HG03558 (cell line): ENCODE results near the gene PLBD1.

Experiments used
- ATAC-seq: cut with Tn5 transposase; IDR thresholded peaks from one replicate; pipeline ENCODE4 v1.9.1; 2021; ENCODE audit warnings: moderate number of reproducible peaks; ENCODE audit not compliant: unreplicated experiment; ENCODE audit errors: extremely low read depth

PLBD1 gene

DNA sequence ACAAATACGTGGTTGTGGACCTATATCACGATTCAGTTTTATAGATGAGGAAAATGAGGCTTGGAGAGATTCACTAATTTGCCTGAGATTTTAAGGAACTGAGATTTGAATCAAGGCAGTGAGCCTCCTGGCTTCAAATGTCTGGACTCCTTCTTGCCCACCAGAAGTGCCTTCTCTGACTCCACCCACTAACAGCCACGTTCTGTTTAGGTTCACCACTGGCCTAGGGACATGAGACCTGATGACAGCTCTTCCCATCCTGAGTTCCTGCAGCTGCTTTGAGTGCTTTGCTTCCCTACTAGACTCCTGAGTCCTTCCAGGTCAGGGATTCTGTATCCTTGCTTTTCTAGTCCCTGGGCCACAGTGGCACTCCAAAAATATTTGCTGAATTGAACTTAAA lies 57.1 kb downstream of the PLBD1 start:
- ATAC-seq: no peak

DNA sequence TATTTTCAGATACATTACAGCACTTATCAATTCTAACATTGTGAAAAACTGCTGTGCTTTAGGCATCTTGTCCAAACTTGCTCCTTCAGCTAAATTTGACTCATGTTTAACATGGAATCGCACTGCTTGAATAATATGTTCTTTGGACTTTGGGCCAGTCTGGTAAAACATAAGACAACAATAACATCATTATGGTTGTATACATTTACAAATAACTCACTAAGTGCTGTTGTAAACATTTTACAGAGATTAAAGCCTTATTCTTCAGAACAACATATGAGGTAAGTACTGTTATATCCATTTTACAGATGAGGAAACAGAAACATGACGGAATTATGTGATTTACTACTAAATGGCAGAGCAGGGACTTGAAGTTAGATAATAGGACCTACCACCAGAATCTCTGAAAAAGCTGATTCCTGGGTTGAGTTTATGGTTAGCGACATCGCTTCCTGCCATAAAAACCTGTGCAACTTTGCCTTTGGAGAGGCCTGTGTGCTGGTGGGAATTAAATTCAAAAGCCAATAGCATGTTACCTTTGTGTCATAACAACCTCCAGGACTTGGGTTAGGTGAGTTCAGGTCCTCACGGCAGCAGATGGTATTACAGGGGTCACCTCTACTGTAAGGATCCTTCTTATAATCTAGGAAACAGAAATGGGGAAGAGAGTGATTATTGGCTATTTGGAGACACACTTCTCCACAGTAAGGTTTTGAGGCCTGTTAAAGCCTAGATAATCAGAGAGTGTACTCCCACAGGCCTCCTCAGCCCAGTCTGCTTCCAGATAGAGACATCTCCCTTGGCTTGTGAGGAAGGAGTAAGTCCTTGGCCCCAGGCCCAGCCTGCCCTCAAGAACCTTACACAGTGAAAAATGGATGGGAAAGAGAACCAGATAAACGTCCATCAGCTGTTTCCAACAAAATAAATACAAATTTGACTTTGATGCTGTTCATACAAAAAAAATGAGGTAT lies 61.8 kb downstream of the PLBD1 start:
- no peak for ATAC-seq

DNA sequence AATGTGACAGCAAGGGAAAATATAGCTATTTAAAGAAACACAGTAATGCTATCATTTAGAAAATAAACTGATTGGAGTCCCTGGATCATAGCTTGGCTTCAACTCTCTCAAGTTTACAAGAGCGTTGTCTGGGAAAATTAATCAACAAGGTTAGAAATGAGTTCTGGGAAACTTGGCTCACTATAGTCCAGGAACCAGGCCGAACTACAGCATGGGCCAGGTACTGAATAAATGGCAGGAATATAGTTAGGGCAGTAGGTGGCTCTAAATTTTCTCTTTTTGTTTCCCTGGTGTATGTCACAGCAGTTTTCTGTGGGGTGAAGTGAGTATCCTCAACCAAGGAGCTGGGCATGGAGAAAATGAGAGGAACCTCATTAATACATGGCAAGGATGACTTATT lies 72.4 kb downstream of the PLBD1 start:
- ATAC-seq: no peak

DNA sequence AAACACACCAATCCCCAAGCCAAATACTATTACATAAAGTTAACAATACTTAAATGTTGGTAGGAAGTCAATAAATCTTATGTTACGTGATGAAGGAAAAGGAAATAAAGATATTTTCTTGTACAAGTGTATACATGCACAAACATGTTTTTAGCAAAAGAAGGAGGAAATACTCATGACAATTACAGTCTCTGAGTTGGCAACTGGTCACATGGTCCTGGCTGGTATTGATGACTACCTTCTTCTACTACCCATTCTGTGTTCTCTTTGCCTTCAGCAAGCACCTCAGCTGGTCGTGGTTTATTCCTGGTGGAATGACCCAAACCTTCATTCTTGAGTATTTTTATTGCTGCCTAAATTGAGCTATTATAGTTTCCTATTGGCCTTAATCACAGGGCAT lies 84.8 kb downstream of the PLBD1 start:
- ATAC-seq: no peak

DNA sequence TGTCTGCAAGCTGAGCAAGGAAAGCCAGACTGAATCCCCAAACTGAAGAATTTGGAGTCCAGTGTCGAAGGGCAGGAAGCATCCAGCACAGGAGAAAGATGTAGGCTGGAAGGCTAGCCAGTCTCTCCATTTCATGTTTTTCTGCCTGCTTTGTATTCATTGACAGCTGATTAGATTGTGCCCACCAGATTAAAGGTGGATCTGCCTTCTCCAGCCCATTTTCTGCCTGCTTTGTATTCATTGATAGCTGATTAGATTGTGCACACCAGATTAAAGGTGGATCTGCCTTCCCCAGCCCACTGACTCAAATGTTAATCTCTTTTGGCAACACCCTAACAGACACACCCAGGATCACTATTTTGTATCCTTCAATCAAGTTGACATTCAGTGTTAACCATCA lies 85.3 kb downstream of the PLBD1 start:
- ATAC-seq: no peak

DNA sequence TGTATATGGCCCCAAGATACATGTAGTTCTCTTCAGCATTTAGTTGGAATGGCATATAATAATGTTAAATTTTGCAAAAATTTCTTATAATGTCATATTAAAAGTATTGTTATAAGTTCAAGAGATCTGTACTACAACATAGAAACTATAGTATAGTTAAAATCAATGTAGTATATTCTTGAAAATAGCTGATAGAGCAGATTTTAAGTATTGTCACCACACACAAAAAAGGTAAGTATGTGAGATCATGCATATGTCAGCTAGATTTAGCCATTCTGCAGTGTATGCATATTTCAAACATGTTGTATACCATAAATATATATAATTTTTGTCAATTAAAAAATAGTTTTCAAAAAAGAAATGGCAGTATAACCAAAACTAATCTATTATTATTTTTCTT lies 86.5 kb downstream of the PLBD1 start:
- ATAC-seq: no peak

DNA sequence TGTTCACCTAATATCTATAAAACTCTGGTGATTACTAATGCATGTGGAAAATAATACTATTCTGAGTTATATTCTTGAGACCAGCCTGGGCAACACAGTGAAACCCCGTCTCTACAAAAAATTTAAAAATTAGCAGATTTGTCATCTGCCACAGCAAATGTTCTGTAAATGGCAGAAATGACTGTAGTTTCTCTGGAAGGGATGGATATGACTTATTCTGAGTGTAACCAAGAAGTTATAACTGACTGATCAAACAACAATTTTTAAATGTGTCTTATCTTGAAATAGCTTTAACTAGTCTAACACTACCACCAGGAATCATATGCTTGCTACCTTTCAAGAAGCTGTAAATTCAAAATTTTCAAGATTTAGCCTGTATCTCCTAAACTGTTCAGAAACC lies 88.7 kb downstream of the PLBD1 start:
- ATAC-seq: no peak

DNA sequence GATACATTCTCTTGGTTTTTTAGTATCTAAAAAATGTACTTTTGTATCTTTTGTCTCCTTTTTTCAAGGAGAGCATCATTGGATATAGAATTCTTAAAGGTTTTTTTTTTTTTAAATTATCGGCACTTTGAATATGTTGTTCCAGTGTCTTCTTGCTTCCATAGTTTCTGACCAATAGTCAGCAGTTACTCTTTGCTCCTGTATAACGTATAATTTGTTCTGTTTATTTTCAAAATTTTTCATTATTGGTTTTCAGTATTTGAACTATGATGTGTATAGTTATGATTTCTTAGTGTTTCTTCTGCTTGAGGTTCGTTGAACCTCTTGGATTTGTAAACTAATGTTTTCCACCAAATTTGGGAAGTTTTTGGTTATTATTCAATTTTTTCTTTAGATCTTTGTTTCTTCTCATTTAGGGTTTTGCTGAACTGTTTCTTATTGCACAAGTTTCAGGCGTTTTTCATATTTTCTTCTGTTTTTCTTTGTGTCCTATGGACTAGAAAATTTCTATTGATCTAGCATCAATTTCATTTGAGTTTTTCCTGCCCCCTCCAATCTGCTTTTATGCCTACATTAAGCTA lies 93.9 kb downstream of the PLBD1 start:
- ATAC-seq: no peak

DNA sequence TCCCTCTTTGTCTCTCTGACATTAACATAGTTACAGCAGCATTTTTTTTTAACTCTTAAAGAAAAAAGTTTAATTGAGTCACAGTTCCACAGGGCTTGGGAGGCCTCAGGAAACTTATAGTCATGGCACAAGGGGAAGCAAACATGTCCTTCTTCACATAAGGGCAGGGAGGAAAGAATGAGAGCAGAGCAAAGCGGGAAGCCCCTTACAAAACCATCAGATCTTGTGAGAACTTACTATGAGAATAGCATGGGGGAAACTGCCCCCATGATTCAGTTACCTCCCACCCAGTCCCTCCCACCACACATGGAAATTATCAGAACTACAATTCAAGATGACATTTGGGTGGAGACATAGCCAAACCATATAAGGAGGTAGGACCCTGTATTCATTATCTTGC lies 96.2 kb downstream of the PLBD1 start:
- no peak for ATAC-seq

DNA sequence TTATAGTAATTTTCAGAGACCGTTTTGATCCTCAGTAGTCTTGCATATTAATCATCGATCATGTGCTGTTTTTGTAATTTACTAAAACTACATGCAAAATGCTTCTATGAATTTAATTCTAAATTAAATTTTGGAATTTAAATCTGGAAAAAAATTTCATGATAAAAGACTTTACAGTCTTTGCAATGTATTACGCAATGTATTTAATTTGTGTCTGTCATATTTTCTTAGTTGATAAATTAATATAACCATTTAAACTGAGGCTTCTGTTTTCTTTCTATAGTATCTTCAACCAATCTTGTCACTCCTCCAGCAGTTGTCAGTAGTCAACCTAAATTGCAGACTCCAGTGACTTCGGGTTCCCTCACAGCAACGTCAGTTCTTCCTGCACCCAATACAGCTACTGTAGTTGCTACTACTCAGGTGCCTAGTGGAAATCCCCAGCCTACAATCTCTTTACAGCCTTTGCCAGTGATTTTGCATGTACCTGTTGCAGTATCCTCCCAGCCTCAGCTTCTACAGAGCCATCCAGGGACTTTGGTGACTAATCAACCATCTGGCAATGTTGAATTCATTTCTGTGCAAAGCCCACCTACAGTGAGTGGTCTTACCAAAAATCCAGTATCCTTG lies 107.4 kb downstream of the PLBD1 start:
- no peak for ATAC-seq

DNA sequence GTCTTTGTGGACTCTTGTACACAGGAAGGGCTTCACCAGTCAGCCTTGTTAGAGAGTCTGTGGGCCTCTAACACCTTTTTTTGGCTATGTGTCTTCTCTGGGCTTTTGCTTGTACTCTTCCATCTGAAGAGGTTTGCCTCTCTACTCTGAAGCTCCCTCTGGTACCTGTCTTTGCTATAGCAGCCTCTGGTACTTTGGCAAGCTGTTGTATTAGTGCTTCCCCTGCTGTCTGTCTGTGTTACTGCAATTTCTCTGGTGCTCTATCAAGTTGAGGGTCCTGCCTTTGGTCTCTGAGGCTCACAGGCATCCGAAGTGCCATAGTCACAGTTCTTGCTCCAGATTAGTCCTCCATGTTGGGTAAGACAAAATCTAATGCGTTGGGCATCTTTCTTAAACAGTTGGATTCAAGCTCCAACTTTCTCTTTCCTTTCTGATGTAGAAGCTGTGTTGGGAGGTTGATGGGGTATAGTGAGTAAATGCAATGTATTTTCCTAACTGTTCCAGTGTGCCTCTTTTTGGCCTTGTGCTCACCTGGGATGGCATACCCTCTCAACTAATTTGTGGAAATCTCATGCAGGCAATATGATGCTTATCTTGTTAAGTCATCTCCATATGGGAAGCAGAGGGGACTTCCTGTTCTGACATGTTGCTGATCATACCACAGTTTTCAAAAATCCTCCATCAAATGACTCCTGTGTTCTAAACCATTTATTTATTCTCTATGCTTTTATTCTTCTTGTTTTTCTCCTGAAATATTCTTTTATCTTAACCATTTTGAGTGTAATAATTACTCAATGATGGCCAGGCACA lies 113.4 kb downstream of the PLBD1 start:
- ATAC-seq: no peak
